Measurements from ENCODE around the gene TRIM7. TPM values are rescaled to one million over a fixed set of nuclear protein-coding genes. Genes with fewer than 3 reads are reported as not detected.

TRIM7 gene
- total and polyA plus RNA-seq, 9 of the 15 experiments (the other 6 are each of a cell fraction or from before 2014, with no cell fraction given): 2.6 to 14.9 (median 8.9) TPM

DNA sequence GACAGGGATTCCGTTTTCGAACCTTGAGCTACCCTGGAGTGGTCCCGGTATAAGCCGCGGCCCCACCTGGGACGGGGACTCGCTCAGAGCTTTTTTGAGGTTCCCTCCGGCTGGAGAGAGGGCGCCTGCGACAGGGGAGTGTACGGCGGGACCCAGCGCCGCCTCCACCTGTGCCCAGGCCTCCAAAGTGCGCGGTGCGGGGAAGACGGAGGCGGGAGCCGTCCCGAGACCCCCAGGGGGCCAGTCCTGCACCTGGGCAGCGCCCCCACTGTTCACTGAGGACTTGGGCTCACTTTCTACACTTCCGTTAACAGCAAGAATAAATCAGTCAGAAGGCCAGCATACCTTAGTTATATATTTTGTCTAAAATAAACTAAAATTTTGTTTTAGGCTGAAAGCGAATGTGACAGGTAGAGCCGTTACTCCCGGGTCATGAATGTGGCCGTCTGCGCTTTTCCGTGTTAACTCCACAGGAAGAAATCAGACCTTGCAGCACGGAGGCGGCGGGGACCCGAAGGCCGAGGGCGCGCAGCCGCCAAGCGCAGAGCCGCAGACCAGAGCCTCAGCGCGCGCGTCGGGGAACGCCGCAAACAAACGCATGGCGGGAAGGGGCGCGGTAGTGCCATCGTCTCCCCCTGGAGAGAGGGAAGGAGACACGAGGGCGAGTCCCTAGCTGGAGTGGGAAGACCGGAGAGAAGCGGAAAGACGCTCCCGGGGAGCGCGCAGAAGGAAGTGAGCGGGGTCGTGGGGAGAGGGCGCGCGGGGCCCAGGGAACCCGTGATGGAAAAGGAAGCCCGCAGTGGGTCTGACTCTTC, 14.1 kb downstream of the TRIM7 start (continued):
- no peak for TF ChIP-seq ZNF146 (CRISPR knock-in tag; IDR thresholded peaks at IDR 0.05; ENCODE audit: unreplicated experiment)
- TF ChIP-seq, protein P1, sequence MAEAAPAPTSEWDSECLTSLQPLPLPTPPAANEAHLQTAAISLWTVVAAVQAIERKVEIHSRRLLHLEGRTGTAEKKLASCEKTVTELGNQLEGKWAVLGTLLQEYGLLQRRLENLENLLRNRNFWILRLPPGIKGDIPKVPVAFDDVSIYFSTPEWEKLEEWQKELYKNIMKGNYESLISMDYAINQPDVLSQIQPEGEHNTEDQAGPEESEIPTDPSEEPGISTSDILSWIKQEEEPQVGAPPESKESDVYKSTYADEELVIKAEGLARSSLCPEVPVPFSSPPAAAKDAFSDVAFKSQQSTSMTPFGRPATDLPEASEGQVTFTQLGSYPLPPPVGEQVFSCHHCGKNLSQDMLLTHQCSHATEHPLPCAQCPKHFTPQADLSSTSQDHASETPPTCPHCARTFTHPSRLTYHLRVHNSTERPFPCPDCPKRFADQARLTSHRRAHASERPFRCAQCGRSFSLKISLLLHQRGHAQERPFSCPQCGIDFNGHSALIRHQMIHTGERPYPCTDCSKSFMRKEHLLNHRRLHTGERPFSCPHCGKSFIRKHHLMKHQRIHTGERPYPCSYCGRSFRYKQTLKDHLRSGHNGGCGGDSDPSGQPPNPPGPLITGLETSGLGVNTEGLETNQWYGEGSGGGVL (CRISPR knock-in tag; IDR thresholded peaks at IDR 0.05): no peak
- no peak for TF ChIP-seq BACH1 (tag; IDR thresholded peaks at IDR 0.05)
- TF ChIP-seq, protein P2, sequence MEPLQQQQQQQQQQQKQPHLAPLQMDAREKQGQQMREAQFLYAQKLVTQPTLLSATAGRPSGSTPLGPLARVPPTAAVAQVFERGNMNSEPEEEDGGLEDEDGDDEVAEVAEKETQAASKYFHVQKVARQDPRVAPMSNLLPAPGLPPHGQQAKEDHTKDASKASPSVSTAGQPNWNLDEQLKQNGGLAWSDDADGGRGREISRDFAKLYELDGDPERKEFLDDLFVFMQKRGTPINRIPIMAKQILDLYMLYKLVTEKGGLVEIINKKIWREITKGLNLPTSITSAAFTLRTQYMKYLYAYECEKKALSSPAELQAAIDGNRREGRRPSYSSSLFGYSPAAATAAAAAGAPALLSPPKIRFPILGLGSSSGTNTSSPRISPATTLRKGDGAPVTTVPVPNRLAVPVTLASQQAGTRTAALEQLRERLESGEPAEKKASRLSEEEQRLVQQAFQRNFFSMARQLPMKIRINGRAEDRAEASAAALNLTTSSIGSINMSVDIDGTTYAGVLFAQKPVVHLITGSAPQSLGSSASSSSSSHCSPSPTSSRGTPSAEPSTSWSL (CRISPR knock-in tag; IDR thresholded peaks at IDR 0.05; ENCODE audit: borderline replicate concordance): no peak
- peak; percentile 58; the same call in 1 of the 2 replicates for TF ChIP-seq OTX1 (CRISPR knock-in tag; IDR thresholded peaks at IDR 0.05)
- peak; percentile 28; the same call in 1 of the 2 replicates for TF ChIP-seq RB1 (IDR thresholded peaks at IDR 0.05; ENCODE audit: low read depth)
- TF ChIP-seq ZNF780A (CRISPR knock-in tag; IDR thresholded peaks at IDR 0.05): no peak
- no peak for TF ChIP-seq GABPB1 (CRISPR knock-in tag; IDR thresholded peaks at IDR 0.05)
- no peak for TF ChIP-seq ZFP30 (CRISPR knock-in tag; IDR thresholded peaks at IDR 0.05; ENCODE audit: borderline replicate concordance)
- TF ChIP-seq XRCC4 (IDR thresholded peaks at IDR 0.05; ENCODE audit: extremely low read depth, insufficient read depth, insufficient read length): no peak
- TF ChIP-seq PTBP1 (IDR thresholded peaks at IDR 0.05; ENCODE audit: low read depth, low read length): no peak
- no peak for TF ChIP-seq PML (IDR thresholded peaks at IDR 0.05; ENCODE audit: low read length)
- no peak for TF ChIP-seq MBD1 (CRISPR knock-in tag; IDR thresholded peaks at IDR 0.05)
- 0 out of 2 replicates have a peak, but pooled peaks have one; percentile 45 for TF ChIP-seq TSHZ1 (CRISPR knock-in tag; IDR thresholded peaks at IDR 0.05)
- TF ChIP-seq TAF1 (IDR thresholded peaks at IDR 0.05; ENCODE audit: control insufficient read depth, extremely low read depth, insufficient read depth, low read length, severe bottlenecking): peak; percentile 53
- no peak for TF ChIP-seq RBM15 (IDR thresholded peaks at IDR 0.05; ENCODE audit: insufficient read depth, low read length)
- no peak for TF ChIP-seq MEF2A (IDR thresholded peaks at IDR 0.05; ENCODE audit: control insufficient read depth, low read depth, low read length)
